Measurements from ENCODE around the gene SEPTIN3.

Gene SEPTIN3

GRCh38 chr22:41969110-41969646 is at the start of gene SEPTIN3:
SEPTIN3 (plus strand) TSS chr22:41969443; CDS start chr22:41971493, 2,050 bp downstream.
- no peak for DNase-seq
- intact Hi-C loops (cut with DNase I) = loop anchor here (10.0 kb wide), 1 partner anchor 106 kb away; the partner anchor contains the start of genes NAGA, PHETA2 and SMDT1

- intact Hi-C loops (cut with DNase I) = no loop called here
Measured at GRCh38 chr22:41920271-41920976, 48.8 kb upstream of the SEPTIN3 start.

GRCh38 chr22:41922328-41922727 is 46.9 kb upstream of the SEPTIN3 start:
- intact Hi-C loops (cut with DNase I) = no loop called here
- DNase-seq = no peak

More at GRCh38 chr22:41920271-41920976, 48.8 kb upstream of the SEPTIN3 start:
- peak in 20 of 42 donors; percentile 20 to 60 (median 40) for DNase-seq

- DNase-seq = no peak
- intact Hi-C loops (cut with DNase I) = no loop called here
Measured at GRCh38 chr22:41922940-41923594, 46.2 kb upstream of the SEPTIN3 start.

- no peak for DNase-seq
- intact Hi-C loops (cut with DNase I) = no loop called here
Measured at GRCh38 chr22:41923595-41924276, 45.5 kb upstream of the SEPTIN3 start.

GRCh38 chr22:41925783-41926460 is 43.3 kb upstream of the SEPTIN3 start:
- intact Hi-C loops (cut with DNase I) = no loop called here
- peak in 29 of 42 donors; percentile 32 to 72 (median 51) for DNase-seq

GRCh38 chr22:41927813-41928212 is 41.4 kb upstream of the SEPTIN3 start:
- intact Hi-C loops (cut with DNase I) = no loop called here

GRCh38 chr22:41928593-41929417 is 40.4 kb upstream of the SEPTIN3 start:
- intact Hi-C loops (cut with DNase I) = no loop called here
- no peak for DNase-seq

More at GRCh38 chr22:41927813-41928212, 41.4 kb upstream of the SEPTIN3 start:
- DNase-seq = no peak

- no peak for DNase-seq
- intact Hi-C loops (cut with DNase I) = no loop called here
Measured at GRCh38 chr22:41929418-41929810, 39.8 kb upstream of the SEPTIN3 start.

- intact Hi-C loops (cut with DNase I) = no loop called here
- DNase-seq = no peak
Measured at GRCh38 chr22:41931701-41932269, 37.5 kb upstream of the SEPTIN3 start.

GRCh38 chr22:41932353-41932752 is 36.9 kb upstream of the SEPTIN3 start:
- intact Hi-C loops (cut with DNase I) = no loop called here
- DNase-seq = no peak

GRCh38 chr22:41933411-41934177 is 35.6 kb upstream of the SEPTIN3 start:
- DNase-seq = no peak
- intact Hi-C loops (cut with DNase I) = no loop called here

- intact Hi-C loops (cut with DNase I) = no loop called here
- no peak for DNase-seq
Measured at GRCh38 chr22:41934284-41935014, 34.8 kb upstream of the SEPTIN3 start.

- peak in 3 of 42 donors; percentile 23 to 51 (median 32) for DNase-seq
- intact Hi-C loops (cut with DNase I) = no loop called here
Measured at GRCh38 chr22:41935015-41935351, 34.3 kb upstream of the SEPTIN3 start.

- no peak for DNase-seq
- intact Hi-C loops (cut with DNase I) = no loop called here
Measured at GRCh38 chr22:41935509-41935908, 33.7 kb upstream of the SEPTIN3 start.

- intact Hi-C loops (cut with DNase I) = no loop called here
- DNase-seq = no peak
Measured at GRCh38 chr22:41936894-41937169, 32.4 kb upstream of the SEPTIN3 start.

Measured in head of caudate nucleus (tissue), 42 donors.